ENCODE data around the gene S1PR1. TPM values are rescaled to one million over a fixed set of nuclear protein-coding genes. Genes with fewer than 3 reads are reported as not detected.

S1PR1 gene
- total and polyA plus RNA-seq, 2 of the 13 experiments (the other 11 are each of a cell fraction or from before 2014, with no cell fraction given), result not detected

DNA sequence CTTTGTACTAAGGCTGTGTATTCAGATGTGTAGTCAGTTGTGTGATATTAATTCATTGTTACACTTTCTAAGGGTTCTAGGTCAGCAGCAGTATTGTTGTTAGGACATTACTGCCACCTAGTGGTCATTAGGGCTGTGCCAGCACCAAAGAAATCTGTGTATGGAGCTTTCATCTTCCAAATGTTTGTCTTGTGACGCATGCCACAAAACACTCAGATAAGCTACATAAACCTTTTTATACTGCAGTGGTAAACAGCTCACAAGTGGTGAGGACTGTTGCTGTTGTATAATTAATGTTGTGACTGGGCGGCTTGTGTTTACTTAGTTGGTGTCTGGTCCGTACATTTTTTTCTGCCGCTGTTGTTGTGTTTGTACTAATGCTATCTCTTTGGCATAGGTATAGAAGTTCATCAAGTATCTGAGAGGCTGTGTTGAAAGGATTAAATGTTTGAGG, 51.7 kb downstream of the S1PR1 start (continued):
- no peak for TF ChIP-seq WIZ (CRISPR knock-in tag; IDR thresholded peaks at IDR 0.05)
- 0 out of 2 replicates have a peak, but pooled peaks have one; percentile 50 for TF ChIP-seq HOXA5 (CRISPR knock-in tag; IDR thresholded peaks at IDR 0.05)
- no peak for TF ChIP-seq ZNF766 (CRISPR knock-in tag; IDR thresholded peaks at IDR 0.05; ENCODE audit: borderline replicate concordance)
- TF ChIP-seq, protein P1, sequence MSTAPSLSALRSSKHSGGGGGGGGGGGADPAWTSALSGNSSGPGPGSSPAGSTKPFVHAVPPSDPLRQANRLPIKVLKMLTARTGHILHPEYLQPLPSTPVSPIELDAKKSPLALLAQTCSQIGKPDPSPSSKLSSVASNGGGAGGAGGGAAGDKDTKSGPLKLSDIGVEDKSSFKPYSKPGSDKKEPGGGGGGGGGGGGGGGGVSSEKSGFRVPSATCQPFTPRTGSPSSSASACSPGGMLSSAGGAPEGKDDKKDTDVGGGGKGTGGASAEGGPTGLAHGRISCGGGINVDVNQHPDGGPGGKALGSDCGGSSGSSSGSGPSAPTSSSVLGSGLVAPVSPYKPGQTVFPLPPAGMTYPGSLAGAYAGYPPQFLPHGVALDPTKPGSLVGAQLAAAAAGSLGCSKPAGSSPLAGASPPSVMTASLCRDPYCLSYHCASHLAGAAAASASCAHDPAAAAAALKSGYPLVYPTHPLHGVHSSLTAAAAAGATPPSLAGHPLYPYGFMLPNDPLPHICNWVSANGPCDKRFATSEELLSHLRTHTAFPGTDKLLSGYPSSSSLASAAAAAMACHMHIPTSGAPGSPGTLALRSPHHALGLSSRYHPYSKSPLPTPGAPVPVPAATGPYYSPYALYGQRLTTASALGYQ (CRISPR knock-in tag; IDR thresholded peaks at IDR 0.05), result peak; percentile 66; the same call in 1 of the 2 replicates
- TF ChIP-seq PCBP2 (optimal IDR thresholded peaks at IDR 0.05; ENCODE audit: low read depth, low read length, poor library complexity, severe bottlenecking), result no peak
- TF ChIP-seq, protein P2, sequence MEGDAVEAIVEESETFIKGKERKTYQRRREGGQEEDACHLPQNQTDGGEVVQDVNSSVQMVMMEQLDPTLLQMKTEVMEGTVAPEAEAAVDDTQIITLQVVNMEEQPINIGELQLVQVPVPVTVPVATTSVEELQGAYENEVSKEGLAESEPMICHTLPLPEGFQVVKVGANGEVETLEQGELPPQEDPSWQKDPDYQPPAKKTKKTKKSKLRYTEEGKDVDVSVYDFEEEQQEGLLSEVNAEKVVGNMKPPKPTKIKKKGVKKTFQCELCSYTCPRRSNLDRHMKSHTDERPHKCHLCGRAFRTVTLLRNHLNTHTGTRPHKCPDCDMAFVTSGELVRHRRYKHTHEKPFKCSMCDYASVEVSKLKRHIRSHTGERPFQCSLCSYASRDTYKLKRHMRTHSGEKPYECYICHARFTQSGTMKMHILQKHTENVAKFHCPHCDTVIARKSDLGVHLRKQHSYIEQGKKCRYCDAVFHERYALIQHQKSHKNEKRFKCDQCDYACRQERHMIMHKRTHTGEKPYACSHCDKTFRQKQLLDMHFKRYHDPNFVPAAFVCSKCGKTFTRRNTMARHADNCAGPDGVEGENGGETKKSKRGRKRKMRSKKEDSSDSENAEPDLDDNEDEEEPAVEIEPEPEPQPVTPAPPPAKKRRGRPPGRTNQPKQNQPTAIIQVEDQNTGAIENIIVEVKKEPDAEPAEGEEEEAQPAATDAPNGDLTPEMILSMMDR (CRISPR knock-in tag; IDR thresholded peaks at IDR 0.05), result peak; percentile 89
- peak; percentile 61 for TF ChIP-seq TCF7 (IDR thresholded peaks at IDR 0.05; ENCODE audit: low read depth)
- TF ChIP-seq, protein P3, sequence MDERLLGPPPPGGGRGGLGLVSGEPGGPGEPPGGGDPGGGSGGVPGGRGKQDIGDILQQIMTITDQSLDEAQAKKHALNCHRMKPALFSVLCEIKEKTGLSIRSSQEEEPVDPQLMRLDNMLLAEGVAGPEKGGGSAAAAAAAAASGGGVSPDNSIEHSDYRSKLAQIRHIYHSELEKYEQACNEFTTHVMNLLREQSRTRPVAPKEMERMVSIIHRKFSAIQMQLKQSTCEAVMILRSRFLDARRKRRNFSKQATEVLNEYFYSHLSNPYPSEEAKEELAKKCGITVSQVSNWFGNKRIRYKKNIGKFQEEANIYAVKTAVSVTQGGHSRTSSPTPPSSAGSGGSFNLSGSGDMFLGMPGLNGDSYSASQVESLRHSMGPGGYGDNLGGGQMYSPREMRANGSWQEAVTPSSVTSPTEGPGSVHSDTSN (CRISPR knock-in tag; IDR thresholded peaks at IDR 0.05), result no peak
- 0 out of 2 replicates have a peak, but pooled peaks have one; percentile 42 for TF ChIP-seq ERF (CRISPR knock-in tag; IDR thresholded peaks at IDR 0.05)
- TF ChIP-seq, protein P4, sequence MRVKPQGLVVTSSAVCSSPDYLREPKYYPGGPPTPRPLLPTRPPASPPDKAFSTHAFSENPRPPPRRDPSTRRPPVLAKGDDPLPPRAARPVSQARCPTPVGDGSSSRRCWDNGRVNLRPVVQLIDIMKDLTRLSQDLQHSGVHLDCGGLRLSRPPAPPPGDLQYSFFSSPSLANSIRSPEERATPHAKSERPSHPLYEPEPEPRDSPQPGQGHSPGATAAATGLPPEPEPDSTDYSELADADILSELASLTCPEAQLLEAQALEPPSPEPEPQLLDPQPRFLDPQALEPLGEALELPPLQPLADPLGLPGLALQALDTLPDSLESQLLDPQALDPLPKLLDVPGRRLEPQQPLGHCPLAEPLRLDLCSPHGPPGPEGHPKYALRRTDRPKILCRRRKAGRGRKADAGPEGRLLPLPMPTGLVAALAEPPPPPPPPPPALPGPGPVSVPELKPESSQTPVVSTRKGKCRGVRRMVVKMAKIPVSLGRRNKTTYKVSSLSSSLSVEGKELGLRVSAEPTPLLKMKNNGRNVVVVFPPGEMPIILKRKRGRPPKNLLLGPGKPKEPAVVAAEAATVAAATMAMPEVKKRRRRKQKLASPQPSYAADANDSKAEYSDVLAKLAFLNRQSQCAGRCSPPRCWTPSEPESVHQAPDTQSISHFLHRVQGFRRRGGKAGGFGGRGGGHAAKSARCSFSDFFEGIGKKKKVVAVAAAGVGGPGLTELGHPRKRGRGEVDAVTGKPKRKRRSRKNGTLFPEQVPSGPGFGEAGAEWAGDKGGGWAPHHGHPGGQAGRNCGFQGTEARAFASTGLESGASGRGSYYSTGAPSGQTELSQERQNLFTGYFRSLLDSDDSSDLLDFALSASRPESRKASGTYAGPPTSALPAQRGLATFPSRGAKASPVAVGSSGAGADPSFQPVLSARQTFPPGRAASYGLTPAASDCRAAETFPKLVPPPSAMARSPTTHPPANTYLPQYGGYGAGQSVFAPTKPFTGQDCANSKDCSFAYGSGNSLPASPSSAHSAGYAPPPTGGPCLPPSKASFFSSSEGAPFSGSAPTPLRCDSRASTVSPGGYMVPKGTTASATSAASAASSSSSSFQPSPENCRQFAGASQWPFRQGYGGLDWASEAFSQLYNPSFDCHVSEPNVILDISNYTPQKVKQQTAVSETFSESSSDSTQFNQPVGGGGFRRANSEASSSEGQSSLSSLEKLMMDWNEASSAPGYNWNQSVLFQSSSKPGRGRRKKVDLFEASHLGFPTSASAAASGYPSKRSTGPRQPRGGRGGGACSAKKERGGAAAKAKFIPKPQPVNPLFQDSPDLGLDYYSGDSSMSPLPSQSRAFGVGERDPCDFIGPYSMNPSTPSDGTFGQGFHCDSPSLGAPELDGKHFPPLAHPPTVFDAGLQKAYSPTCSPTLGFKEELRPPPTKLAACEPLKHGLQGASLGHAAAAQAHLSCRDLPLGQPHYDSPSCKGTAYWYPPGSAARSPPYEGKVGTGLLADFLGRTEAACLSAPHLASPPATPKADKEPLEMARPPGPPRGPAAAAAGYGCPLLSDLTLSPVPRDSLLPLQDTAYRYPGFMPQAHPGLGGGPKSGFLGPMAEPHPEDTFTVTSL (CRISPR knock-in tag; IDR thresholded peaks at IDR 0.05; ENCODE audit: borderline replicate concordance), result peak; percentile 65; the same call in 1 of the 2 replicates
- TF ChIP-seq, protein P5, sequence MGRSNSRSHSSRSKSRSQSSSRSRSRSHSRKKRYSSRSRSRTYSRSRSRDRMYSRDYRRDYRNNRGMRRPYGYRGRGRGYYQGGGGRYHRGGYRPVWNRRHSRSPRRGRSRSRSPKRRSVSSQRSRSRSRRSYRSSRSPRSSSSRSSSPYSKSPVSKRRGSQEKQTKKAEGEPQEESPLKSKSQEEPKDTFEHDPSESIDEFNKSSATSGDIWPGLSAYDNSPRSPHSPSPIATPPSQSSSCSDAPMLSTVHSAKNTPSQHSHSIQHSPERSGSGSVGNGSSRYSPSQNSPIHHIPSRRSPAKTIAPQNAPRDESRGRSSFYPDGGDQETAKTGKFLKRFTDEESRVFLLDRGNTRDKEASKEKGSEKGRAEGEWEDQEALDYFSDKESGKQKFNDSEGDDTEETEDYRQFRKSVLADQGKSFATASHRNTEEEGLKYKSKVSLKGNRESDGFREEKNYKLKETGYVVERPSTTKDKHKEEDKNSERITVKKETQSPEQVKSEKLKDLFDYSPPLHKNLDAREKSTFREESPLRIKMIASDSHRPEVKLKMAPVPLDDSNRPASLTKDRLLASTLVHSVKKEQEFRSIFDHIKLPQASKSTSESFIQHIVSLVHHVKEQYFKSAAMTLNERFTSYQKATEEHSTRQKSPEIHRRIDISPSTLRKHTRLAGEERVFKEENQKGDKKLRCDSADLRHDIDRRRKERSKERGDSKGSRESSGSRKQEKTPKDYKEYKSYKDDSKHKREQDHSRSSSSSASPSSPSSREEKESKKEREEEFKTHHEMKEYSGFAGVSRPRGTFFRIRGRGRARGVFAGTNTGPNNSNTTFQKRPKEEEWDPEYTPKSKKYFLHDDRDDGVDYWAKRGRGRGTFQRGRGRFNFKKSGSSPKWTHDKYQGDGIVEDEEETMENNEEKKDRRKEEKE (IDR thresholded peaks at IDR 0.05), result no peak
- TF ChIP-seq, protein P6, sequence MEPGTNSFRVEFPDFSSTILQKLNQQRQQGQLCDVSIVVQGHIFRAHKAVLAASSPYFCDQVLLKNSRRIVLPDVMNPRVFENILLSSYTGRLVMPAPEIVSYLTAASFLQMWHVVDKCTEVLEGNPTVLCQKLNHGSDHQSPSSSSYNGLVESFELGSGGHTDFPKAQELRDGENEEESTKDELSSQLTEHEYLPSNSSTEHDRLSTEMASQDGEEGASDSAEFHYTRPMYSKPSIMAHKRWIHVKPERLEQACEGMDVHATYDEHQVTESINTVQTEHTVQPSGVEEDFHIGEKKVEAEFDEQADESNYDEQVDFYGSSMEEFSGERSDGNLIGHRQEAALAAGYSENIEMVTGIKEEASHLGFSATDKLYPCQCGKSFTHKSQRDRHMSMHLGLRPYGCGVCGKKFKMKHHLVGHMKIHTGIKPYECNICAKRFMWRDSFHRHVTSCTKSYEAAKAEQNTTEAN (CRISPR knock-in tag; conservative IDR thresholded peaks at IDR 0.05), result peak; percentile 41; the same call in 1 of the 2 replicates
- no peak for TF ChIP-seq TP53 (CRISPR knock-in tag; conservative IDR thresholded peaks at IDR 0.05)
- no peak for TF ChIP-seq ZFP62 (CRISPR knock-in tag; IDR thresholded peaks at IDR 0.05)
